Measurements from ENCODE around the gene RMC1.

- no peak for TF ChIP-seq CTCF (IDR thresholded peaks at IDR 0.05)
- no peak for TF ChIP-seq POLR2A (IDR thresholded peaks at IDR 0.05)
- no peak for TF ChIP-seq POLR2AphosphoS5 (IDR thresholded peaks at IDR 0.05)
- TF ChIP-seq EP300 (IDR thresholded peaks at IDR 0.05), result no peak
These were observed 9.3 kb downstream of the RMC1 start for GRCh38 chr18:23512641-23513040.
